Glutamatergic neuron (in vitro differentiated cells): ENCODE data around the gene DYRK3. TPM values are rescaled to one million over a fixed set of nuclear protein-coding genes. Genes with fewer than 3 reads are reported as not detected.
A peak's percentile ranks its signal among the peaks of the same experiment; 100 is the strongest.

Experiments
- DNase-seq: peaks from one replicate; pipeline ENCODE4 v3.0.0; 2022
- H3K27ac Mint-ChIP-seq: one replicate; pipeline ENCODE4 v1.8.0; 2020; ENCODE audit warnings: mild to moderate bottlenecking, mixed read lengths, inconsistent platforms; ENCODE audit not compliant: unreplicated experiment
- H3K27me3 Mint-ChIP-seq: one replicate; pipeline ENCODE4 v1.8.0; 2020; ENCODE audit warnings: mild to moderate bottlenecking, moderate library complexity, mixed read lengths, inconsistent platforms; ENCODE audit not compliant: unreplicated experiment
- H3K36me3 Mint-ChIP-seq: one replicate; pipeline ENCODE4 v1.8.0; 2020; ENCODE audit warnings: mild to moderate bottlenecking, mixed read lengths, inconsistent platforms; ENCODE audit not compliant: unreplicated experiment
- H3K4me1 Mint-ChIP-seq: one replicate; pipeline ENCODE4 v1.8.0; 2020; ENCODE audit warnings: mild to moderate bottlenecking, low read depth, mixed read lengths, inconsistent platforms; ENCODE audit not compliant: unreplicated experiment
- H3K4me3 Mint-ChIP-seq: one replicate; pipeline ENCODE4 v1.8.0; 2020; ENCODE audit warnings: mild to moderate bottlenecking, mixed read lengths, inconsistent platforms; ENCODE audit not compliant: unreplicated experiment
- H3K9me3 Mint-ChIP-seq: one replicate; pipeline ENCODE4 v1.8.0; 2020; ENCODE audit warnings: mild to moderate bottlenecking, moderate library complexity, mixed read lengths, inconsistent platforms; ENCODE audit not compliant: unreplicated experiment
- CTCF ChIP-seq: fragments of 200-600 bp; sonication (generic); IDR thresholded peaks from one replicate; pipeline ENCODE4 v1.5.0; 2021; ENCODE audit not compliant: partially characterized antibody, unreplicated experiment
- total RNA-seq: library from RNA; stranded (reverse); fragmentation: NEBNext Ultra II Directional; extraction: Animal tissue kit (Norgen Biotek cat#: 25700); gene quantifications from one replicate; pipeline ENCODE4 v1.2.1, GENCODE V29; 2021; ENCODE audit not compliant: unreplicated experiment

Gene DYRK3
- total RNA-seq, 1 donor from 2014 or later: 1.3 TPM

DNA sequence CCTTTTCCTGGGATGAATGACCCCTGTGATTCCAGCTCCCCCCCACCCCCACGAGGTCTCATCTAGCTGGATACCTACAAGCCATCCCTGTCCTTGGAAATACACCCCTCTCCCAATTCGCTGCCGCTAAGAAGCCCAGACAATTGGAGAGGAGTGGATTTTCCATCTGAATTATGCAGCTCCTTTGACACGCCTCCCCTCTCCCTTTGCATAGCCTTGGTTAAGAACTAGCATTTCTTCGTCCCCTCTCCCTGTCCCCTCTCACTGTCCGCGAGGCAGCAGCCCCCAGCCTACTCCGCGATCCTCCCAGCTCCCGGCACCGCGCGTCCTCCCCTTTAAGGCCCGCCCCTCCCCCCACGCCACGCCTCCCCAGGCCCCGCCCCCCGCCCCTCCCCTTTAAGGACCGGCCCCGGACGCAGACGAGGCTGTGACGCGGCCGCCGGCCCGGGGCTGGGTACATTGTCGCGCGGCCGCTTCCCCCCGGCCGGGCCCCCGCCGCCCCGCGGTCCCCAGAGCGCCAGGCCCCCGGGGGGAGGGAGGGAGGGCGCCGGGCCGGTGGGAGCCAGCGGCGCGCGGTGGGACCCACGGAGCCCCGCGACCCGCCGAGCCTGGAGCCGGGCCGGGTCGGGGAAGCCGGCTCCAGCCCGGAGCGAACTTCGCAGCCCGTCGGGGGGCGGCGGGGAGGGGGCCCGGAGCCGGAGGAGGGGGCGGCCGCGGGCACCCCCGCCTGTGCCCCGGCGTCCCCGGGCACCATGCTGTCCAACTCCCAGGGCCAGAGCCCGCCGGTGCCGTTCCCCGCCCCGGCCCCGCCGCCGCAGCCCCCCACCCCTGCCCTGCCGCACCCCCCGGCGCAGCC is 49.4 kb downstream of the DYRK3 start, which contains the start of gene MAPKAPK2:
Gene MAPKAPK2, plus strand, starts transcription at position 428 of the 856 bp plus-strand sequence. Its CDS starts 325 bp downstream, at position 753.
- peaks cover 6% of the 10 kb centered on the region for H3K27me3 Mint-ChIP-seq
- no peak for TF ChIP-seq CTCF
- peak within 1 kb of the TSS; percentile 93 for H3K4me3 Mint-ChIP-seq
- peak within 1 kb of the TSS; percentile 87 for H3K27ac Mint-ChIP-seq
- peaks cover 24% of the 10 kb centered on the region for H3K4me1 Mint-ChIP-seq
- peaks cover 5% of the 10 kb centered on the region for H3K9me3 Mint-ChIP-seq
- H3K36me3 Mint-ChIP-seq: no peaks in the 10 kb centered on the region
- DNase-seq: peak; percentile 83

- Mint-ChIP-seq H3K27me3 (peaks cover 6% of the 10 kb centered on the region), H3K27ac (peak overlapping the region; percentile 87), H3K4me3 (peak overlapping the region; percentile 93), H3K36me3 (no peaks in the 10 kb centered on the region), H3K9me3 (peaks cover 5% of the 10 kb centered on the region), H3K4me1 (peaks cover 30% of the 10 kb centered on the region)
- DNase-seq: peak; percentile 56
- TF ChIP-seq CTCF: no peak
These were observed 50.0 kb downstream of the DYRK3 start for GRCh38 chr1:206685334-206685768.

GRCh38 chr1:206685769-206686477 is 50.6 kb downstream of the DYRK3 start:
- peaks cover 32% of the 10 kb centered on the region for H3K4me1 Mint-ChIP-seq
- H3K27ac Mint-ChIP-seq: peak overlapping the region; percentile 97
- H3K9me3 Mint-ChIP-seq: peaks cover 5% of the 10 kb centered on the region
- H3K36me3 Mint-ChIP-seq: no peaks in the 10 kb centered on the region
- no peak for TF ChIP-seq CTCF
- H3K27me3 Mint-ChIP-seq: peaks cover 6% of the 10 kb centered on the region
- peak overlapping the region; percentile 99 for H3K4me3 Mint-ChIP-seq
- DNase-seq: peak; percentile 60

DNA sequence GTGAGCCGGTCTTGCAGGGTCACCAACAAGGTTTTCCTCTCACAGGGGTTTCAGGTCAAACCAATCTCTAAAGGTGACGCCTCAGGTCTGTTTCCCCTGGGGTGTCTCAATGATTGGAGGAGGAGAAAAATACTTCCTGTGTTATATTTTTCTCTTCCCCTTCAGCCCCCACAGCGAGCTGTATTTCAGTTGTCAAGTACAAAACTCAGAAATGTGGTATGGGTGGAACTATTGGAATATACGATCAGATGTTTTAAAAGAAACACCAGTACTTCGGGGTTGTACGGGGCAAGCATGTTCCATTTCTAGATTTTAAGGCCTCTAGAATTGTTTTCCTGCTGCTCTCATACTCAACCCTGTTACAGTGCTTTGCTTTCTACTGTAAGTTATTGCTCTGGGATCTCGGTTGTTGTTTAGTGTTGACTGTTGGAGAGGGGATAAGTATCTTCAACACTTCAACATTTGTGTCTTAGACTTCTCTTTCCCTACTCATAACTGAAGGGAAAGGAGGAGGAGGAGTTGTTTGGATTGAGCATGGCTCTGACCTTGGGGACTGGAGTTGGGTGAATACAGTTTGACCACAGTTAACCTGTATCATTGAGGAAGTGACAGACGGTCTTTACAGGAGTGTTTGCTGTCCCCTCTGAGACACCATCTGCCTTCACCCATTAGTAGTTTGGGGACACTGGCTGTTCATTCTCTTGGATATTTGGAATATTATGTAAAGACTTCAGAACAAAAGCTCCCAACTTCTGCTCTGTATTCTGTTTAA is 51.3 kb downstream of the DYRK3 start:
- Mint-ChIP-seq H3K36me3 (no peaks in the 10 kb centered on the region), H3K27ac (peak overlapping the region; percentile 97), H3K4me1 (peaks cover 37% of the 10 kb centered on the region), H3K4me3 (peak overlapping the region; percentile 99), H3K9me3 (peaks cover 8% of the 10 kb centered on the region), H3K27me3 (peaks cover 6% of the 10 kb centered on the region)
- TF ChIP-seq CTCF: no peak
- DNase-seq: no peak
